Left ventricle myocardium inferior (tissue), 1 donor: ENCODE data around the gene TMEM45A. TPM values are rescaled to one million over a fixed set of nuclear protein-coding genes. Genes with fewer than 3 reads are reported as not detected.
"Not testable (repeated sequence)": the region's sequence is repeated elsewhere in the genome, so short reads cannot be mapped to it uniquely, and the experiment has no call there.

Experiments used
- DNase-seq: peaks from one replicate; pipeline ENCODE4 v3.0.0-alpha.2; 2020
- H3K27ac ChIP-seq: fragments of 200-600 bp; replicated peaks from 2 replicates; pipeline ENCODE4 v1.8.0; 2021
- H3K27me3 ChIP-seq: fragments of 200-600 bp; 2 replicates; pipeline ENCODE4 v1.8.0; 2021; ENCODE audit warnings: low read depth
- H3K36me3 ChIP-seq: fragments of 200-600 bp; 2 replicates; pipeline ENCODE4 v1.8.0; 2021
- H3K4me1 ChIP-seq: fragments of 200-600 bp; 2 replicates; pipeline ENCODE4 v1.8.0; 2021
- H3K4me3 ChIP-seq: fragments of 200-600 bp; 2 replicates; pipeline ENCODE4 v1.8.0; 2021; ENCODE audit warnings: mild to moderate bottlenecking, moderate library complexity
- H3K9me3 ChIP-seq: fragments of 200-600 bp; replicated peaks from 2 replicates; pipeline ENCODE4 v1.8.0; 2021
- intact Hi-C: fragments of 100-400 bp; cut with micrococcal nuclease; formaldehyde crosslinking; loops from one replicate; pipeline ENCODE4 v1.11.0; 2022
- total RNA-seq: library from RNA; stranded (reverse); fragmentation: NEBNext Ultra II Directional; extraction: Animal tissue kit (Norgen Biotek cat#: 25700); gene quantifications from one replicate; pipeline ENCODE4 v1.2.1, GENCODE V29; 2021
- TF ChIP-seq, protein P1 (sequence below): fragments of 200-600 bp; IDR thresholded peaks from 2 replicates; pipeline ENCODE4 v1.8.0; 2021; ENCODE audit warnings: antibody characterized with exemption, mild to moderate bottlenecking, borderline replicate concordance
- donor health status: DM: no; HTN: yes; CAD: no; lungs with severe emphysema.

TMEM45A gene
- total RNA-seq, 1 donor from 2014 or later: 3.2 TPM

DNA sequence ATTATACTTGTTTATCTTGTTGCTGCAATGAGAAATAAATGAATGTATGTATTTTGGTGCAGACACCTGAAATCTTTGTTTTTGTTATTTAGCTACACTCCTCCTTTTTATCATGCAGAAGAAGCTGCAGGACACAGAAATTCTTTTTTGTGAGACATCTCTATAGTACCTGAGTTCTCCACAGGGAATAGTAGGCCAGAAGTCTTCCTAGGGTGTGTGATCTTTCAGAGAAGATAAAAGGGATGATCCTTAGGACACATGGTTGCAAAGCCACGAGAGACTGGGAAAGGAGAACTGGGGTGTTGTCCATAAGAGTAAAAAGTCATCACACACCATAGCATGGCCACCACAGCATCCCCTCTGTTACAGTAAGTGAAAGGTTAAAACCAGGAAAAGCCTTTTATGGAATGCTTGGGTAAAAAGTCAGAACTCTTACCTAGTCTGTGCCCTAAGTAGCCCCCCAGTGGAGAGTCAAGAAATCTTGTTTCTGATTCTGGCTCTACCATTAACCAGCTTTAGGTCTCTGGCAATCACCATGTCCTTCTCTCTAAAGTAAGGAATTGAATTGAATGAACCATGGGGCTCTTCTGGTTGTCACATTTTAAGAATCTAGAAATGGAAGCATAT is 85.1 kb downstream of the TMEM45A start:
- H3K9me3 ChIP-seq: no peaks in the 10 kb centered on the region
- H3K27ac ChIP-seq: no peak overlapping the region
- H3K4me3 ChIP-seq: no peak overlapping the region
- TF ChIP-seq, protein P1, sequence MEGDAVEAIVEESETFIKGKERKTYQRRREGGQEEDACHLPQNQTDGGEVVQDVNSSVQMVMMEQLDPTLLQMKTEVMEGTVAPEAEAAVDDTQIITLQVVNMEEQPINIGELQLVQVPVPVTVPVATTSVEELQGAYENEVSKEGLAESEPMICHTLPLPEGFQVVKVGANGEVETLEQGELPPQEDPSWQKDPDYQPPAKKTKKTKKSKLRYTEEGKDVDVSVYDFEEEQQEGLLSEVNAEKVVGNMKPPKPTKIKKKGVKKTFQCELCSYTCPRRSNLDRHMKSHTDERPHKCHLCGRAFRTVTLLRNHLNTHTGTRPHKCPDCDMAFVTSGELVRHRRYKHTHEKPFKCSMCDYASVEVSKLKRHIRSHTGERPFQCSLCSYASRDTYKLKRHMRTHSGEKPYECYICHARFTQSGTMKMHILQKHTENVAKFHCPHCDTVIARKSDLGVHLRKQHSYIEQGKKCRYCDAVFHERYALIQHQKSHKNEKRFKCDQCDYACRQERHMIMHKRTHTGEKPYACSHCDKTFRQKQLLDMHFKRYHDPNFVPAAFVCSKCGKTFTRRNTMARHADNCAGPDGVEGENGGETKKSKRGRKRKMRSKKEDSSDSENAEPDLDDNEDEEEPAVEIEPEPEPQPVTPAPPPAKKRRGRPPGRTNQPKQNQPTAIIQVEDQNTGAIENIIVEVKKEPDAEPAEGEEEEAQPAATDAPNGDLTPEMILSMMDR: no peak
- H3K36me3 ChIP-seq: no peaks in the 10 kb centered on the region
- intact Hi-C loops: no loop called here
- DNase-seq: no peak
- no peaks in the 10 kb centered on the region for H3K27me3 ChIP-seq
- no peaks in the 10 kb centered on the region for H3K4me1 ChIP-seq

DNA sequence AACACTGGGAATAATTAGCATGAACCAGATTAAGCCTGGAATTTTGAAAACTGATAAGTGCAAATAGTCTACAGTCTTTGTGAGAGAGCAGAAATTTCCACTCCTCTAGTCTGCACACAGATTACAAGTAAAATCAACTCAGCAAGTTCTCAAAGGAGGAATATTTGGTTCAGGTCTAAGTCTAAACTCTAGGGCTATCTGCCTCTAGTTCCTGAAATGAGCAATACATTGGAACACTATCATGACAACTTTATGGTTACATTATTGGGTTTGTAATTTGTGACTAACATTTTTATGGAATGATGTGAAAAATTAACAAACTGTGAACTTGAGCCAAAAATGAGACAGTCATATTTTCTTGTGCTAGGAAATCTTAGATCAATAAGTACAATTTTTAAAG is 86.2 kb downstream of the TMEM45A start:
- no peak for DNase-seq
- Histone ChIP-seq H3K4me3 (no peak overlapping the region), H3K27ac (no peak overlapping the region), H3K9me3 (no peaks in the 10 kb centered on the region), H3K36me3 (no peaks in the 10 kb centered on the region), H3K4me1 (no peaks in the 10 kb centered on the region), H3K27me3 (no peaks in the 10 kb centered on the region)
- TF ChIP-seq, protein P1: no peak
- intact Hi-C loops: no loop called here

DNA sequence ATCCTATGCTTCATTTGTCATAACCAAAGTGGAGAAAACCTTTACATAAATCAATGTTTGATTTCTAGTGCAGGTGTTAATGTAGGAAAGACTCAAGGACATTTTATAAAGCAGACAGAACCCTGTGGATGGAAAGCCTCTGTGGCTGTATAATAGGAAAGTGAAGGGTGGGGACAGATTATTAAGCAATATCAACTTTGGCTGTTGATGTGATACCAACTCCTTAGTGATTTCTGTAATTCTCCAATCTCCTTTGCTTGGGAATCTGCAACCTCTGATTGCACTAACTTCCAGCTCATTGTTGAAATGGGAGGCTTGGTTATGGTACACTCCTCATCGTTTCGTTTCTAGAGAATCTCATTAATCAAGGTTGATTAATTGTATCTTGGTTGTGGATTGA is 87.7 kb downstream of the TMEM45A start:
- intact Hi-C loops: loop anchor here (10.0 kb wide), 1 partner anchor 745 kb away; no protein-coding TSS in a partner anchor
- TF ChIP-seq, protein P1: no peak
- Histone ChIP-seq H3K36me3 (no peaks in the 10 kb centered on the region), H3K27ac (no peak overlapping the region), H3K9me3 (no peaks in the 10 kb centered on the region), H3K4me3 (no peak overlapping the region), H3K4me1 (no peaks in the 10 kb centered on the region), H3K27me3 (no peaks in the 10 kb centered on the region)
- no peak for DNase-seq

DNA sequence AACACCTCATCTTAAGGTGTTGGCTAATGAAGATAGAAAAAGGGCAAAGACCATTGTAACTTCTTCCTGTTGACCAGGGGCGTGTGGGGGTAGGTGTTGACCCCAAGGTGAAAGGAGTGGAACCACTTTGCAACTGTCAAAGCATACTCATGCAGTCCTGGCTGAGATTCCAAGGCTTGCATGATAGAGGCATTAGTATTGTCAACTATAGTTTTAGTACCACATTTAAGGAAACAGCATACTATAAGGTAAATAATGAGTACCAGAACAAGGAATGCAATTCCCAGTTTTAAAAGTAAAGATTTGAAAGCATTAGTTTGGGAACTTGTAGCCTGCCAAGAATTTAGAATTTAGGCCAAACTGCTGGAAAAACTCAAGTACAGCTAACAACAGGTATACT is 89.2 kb downstream of the TMEM45A start:
- no peaks in the 10 kb centered on the region for H3K4me1 ChIP-seq
- H3K9me3 ChIP-seq: no peaks in the 10 kb centered on the region
- TF ChIP-seq, protein P1: no peak
- no peak overlapping the region for H3K4me3 ChIP-seq
- no peaks in the 10 kb centered on the region for H3K36me3 ChIP-seq
- no peak overlapping the region for H3K27ac ChIP-seq
- intact Hi-C loops: loop anchor here (10.0 kb wide), 1 partner anchor 747 kb away; no protein-coding TSS in a partner anchor
- DNase-seq: no peak
- H3K27me3 ChIP-seq: no peaks in the 10 kb centered on the region

DNA sequence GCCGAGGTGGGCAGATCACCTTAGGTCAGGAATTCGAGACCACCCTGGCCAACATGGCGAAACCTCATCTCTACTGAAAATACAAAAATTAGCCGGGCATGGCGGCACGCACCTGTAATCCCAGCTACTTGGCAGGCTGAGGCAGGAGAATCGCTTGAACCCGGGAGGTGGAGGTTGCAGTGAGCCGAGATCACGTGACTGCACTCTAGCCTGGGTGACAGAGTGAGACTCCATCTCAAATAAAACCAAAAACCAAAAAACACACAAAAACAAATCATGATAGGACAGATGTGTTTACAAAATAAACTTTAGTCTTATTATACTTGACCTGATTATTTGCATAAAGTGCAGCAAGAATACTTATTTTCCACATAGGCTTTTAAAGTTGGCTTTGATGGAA is 89.7 kb downstream of the TMEM45A start:
- H3K27ac ChIP-seq, H3K27me3 ChIP-seq, H3K36me3 ChIP-seq, H3K4me1 ChIP-seq, H3K9me3 ChIP-seq, DNase-seq, H3K4me3 ChIP-seq: not testable (repeated sequence)
- intact Hi-C loops: loop anchor here (10.0 kb wide), 1 partner anchor 747 kb away; no protein-coding TSS in a partner anchor

DNA sequence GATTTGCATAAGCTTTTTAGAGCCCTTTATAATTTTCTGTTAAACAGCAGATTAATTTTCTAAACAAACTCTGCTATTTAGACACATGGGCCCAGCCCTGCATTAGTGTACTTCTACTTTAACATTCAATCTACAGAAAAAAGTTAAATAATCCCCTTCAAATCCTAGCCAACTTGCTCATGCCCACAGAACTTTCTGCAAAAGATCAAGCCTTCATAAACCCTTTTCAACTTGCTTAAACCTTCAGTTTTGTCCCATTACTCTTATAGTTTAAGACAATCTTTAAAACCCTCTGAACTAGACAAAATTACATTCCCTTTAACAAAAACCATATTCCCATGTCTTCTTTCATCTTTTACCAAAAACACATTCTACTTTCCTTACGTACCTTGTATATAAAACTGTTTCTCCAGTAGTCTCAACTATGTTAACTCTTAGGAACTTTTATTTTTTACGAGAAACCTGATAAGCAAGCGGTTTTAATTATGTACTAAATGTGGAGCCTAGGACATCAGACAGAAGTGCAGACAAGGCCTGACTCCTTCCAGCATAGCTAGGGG is 91.8 kb downstream of the TMEM45A start:
- TF ChIP-seq, protein P1: no peak
- Histone ChIP-seq H3K27me3 (no peaks in the 10 kb centered on the region), H3K9me3 (no peaks in the 10 kb centered on the region), H3K4me3 (no peak overlapping the region), H3K36me3 (no peaks in the 10 kb centered on the region), H3K4me1 (no peaks in the 10 kb centered on the region), H3K27ac (no peak overlapping the region)
- intact Hi-C loops: loop anchor here (10.0 kb wide), 1 partner anchor 749 kb away; no protein-coding TSS in a partner anchor
- no peak for DNase-seq
